Nephron (organoid): ENCODE measurements around the gene ACAP2.

Source experiments
- H3K27ac Mint-ChIP-seq, 3 experiments: 2 replicates each; pipeline ENCODE4 v1.8.0; 2020; ENCODE audit warnings: mixed read lengths in 3 of 3, mild to moderate bottlenecking in 2 of 3, moderate library complexity in 1 of 3
- H3K27me3 Mint-ChIP-seq: 2 replicates; pipeline ENCODE4 v1.8.0; 2021; ENCODE audit warnings: low read depth, mild to moderate bottlenecking, moderate library complexity, mixed read lengths
- H3K36me3 Mint-ChIP-seq: 2 replicates; pipeline ENCODE4 v1.8.0; 2020; ENCODE audit warnings: low read depth, mixed read lengths
- H3K4me1 Mint-ChIP-seq: 2 replicates; pipeline ENCODE4 v1.8.0; 2020; ENCODE audit warnings: mixed read lengths
- H3K4me3 Mint-ChIP-seq, 3 experiments: 2 replicates each; pipeline ENCODE4 v1.8.0; 2020; ENCODE audit warnings: mild to moderate bottlenecking in 3 of 3, mixed read lengths in 3 of 3, moderate library complexity in 2 of 3
- H3K9me3 Mint-ChIP-seq: 2 replicates; pipeline ENCODE4 v1.8.0; 2020; ENCODE audit warnings: mixed read lengths
- TF ChIP-seq, protein P1 (sequence below), 3 experiments: fragments of 200-600 bp; sonication (generic); IDR thresholded peaks; one replicate each; pipeline ENCODE4 v1.5.0; 2021; ENCODE audit warnings: antibody characterized with exemption in 3 of 3; ENCODE audit not compliant: unreplicated experiment in 3 of 3

The ACAP2 gene

DNA sequence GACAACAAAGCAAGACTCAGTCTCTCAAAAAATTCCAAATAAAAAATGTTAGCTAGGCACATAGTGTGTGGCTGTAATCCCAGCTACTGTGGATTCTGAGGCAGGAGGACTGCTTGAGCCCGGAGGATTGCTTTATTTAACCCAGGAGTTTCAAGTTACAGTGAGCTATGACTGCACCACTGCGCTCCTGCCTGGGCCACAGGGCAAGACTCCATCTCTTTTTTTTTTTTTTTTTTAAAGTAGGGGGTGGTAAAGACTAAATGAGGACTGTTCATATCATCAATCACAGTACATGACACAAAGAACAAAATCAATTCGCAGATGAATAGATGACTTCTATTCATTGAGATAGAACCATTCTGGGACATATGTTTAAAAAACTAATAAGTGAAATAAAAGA is 48.1 kb downstream of the ACAP2 start:
- Mint-ChIP-seq H3K9me3 (no peaks in the 10 kb centered on the region), H3K36me3 (peaks cover 3% of the 10 kb centered on the region), H3K4me1 (peaks cover 10% of the 10 kb centered on the region), H3K27ac (no peak overlapping the region), H3K4me3 (no peak overlapping the region), H3K27me3 (no peaks in the 10 kb centered on the region)
- TF ChIP-seq, protein P1, sequence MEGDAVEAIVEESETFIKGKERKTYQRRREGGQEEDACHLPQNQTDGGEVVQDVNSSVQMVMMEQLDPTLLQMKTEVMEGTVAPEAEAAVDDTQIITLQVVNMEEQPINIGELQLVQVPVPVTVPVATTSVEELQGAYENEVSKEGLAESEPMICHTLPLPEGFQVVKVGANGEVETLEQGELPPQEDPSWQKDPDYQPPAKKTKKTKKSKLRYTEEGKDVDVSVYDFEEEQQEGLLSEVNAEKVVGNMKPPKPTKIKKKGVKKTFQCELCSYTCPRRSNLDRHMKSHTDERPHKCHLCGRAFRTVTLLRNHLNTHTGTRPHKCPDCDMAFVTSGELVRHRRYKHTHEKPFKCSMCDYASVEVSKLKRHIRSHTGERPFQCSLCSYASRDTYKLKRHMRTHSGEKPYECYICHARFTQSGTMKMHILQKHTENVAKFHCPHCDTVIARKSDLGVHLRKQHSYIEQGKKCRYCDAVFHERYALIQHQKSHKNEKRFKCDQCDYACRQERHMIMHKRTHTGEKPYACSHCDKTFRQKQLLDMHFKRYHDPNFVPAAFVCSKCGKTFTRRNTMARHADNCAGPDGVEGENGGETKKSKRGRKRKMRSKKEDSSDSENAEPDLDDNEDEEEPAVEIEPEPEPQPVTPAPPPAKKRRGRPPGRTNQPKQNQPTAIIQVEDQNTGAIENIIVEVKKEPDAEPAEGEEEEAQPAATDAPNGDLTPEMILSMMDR (IDR thresholded peaks at IDR 0.05; ENCODE audit: unreplicated experiment in 3 of 3), result no peak

DNA sequence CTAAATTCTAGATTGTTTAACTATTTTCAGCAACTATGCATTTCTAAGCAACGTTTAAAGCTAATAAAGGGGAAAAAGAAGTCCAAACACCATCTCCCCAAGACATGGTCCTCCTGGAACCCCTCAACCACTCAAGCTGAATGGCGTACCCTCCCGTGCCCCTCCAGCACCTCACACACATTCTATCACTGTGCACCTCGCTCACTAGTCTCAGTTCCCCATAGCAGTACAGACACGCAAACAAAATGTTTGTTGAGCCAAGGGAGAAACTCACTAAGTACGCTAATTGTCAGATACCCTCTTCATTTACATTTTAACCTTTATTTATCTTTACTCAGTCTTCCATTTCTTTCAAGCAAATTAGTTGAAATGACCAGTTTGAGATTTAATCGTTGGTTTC is 48.8 kb downstream of the ACAP2 start:
- TF ChIP-seq, protein P1 (IDR thresholded peaks at IDR 0.05; ENCODE audit: unreplicated experiment in 3 of 3), result no peak
- Mint-ChIP-seq H3K36me3 (peaks cover 3% of the 10 kb centered on the region), H3K4me1 (peaks cover 10% of the 10 kb centered on the region), H3K27me3 (no peaks in the 10 kb centered on the region), H3K4me3 (no peak overlapping the region), H3K9me3 (no peaks in the 10 kb centered on the region), H3K27ac (no peak overlapping the region)

DNA sequence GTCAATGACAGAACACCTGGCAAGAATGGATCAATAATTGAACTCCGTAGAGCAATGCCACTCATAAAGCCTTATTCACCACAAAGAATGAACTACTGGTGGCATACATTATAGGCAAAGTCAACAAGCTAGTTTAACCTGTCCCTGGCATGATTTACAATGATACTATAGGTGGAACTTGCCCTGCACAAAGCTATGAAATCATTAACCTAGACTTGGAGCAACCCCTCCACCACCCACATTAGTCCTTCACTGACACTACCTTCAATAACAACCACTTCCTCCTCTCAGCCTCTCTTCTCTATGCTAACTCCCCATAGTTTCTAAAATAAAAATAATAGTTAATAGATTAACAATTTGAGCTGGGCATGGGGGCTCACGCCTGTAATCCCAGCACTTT is 54.4 kb downstream of the ACAP2 start:
- Mint-ChIP-seq H3K4me3 (no peak overlapping the region), H3K27me3 (no peaks in the 10 kb centered on the region), H3K27ac (no peak overlapping the region), H3K36me3 (peaks cover 7% of the 10 kb centered on the region), H3K9me3 (no peaks in the 10 kb centered on the region), H3K4me1 (no peaks in the 10 kb centered on the region)
- TF ChIP-seq, protein P1 (IDR thresholded peaks at IDR 0.05; ENCODE audit: unreplicated experiment in 3 of 3), result no peak

DNA sequence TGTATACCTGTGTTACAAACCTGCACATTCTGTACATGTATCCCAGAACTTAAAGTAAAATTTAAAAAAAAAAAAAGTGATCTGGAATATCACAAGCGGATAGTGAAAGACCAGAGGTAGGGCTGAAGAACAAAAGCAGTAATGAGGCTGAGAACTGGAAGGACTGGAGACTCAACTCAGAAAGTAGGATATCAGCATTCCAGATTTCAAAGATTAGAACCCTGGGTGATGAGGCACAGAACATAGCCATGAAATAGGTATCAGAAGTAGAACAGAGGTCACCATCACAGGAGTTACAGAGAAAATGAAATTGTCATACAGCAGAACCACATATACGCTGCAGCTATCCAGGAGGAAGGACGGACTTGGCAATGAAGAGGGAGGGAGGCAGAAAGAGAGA is 56.1 kb downstream of the ACAP2 start:
- peak overlapping the region in 1 of 3 experiments; percentile 16 for H3K27ac Mint-ChIP-seq

DNA sequence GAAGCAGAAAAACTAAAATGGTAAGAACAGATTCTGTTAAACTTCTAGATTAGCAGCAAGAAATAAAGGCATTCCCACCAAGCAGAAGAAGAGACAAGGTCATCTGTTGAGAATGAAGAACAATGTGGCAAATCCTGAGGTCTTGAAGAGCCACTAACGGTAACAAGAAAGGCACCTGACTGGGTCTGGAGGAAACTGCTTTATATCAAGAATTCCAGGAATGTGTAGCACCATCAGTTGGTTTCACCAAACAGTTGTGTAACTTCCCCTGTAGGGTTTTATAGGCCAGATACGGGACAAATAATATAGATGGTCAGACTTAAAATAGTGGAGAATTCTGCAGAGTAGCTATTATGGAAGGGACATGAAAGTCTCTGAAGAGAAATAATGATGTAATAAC is 57.3 kb downstream of the ACAP2 start:
- Mint-ChIP-seq H3K36me3 (peaks cover 8% of the 10 kb centered on the region), H3K27me3 (no peaks in the 10 kb centered on the region), H3K9me3 (no peaks in the 10 kb centered on the region), H3K4me1 (peaks cover 9% of the 10 kb centered on the region), H3K27ac (peak overlapping the region in 1 of 3 experiments; percentile 26), H3K4me3 (no peak overlapping the region)
- TF ChIP-seq, protein P1 (IDR thresholded peaks at IDR 0.05; ENCODE audit: unreplicated experiment in 3 of 3), result no peak

More for the DNA sequence above, 56.1 kb downstream of the ACAP2 start:
- H3K27me3 Mint-ChIP-seq, result no peaks in the 10 kb centered on the region
- H3K9me3 Mint-ChIP-seq, result no peaks in the 10 kb centered on the region
- H3K4me1 Mint-ChIP-seq, result peaks cover 9% of the 10 kb centered on the region
- peaks cover 4% of the 10 kb centered on the region for H3K36me3 Mint-ChIP-seq
- TF ChIP-seq, protein P1 (IDR thresholded peaks at IDR 0.05; ENCODE audit: unreplicated experiment in 3 of 3), result no peak
- H3K4me3 Mint-ChIP-seq, result no peak overlapping the region

DNA sequence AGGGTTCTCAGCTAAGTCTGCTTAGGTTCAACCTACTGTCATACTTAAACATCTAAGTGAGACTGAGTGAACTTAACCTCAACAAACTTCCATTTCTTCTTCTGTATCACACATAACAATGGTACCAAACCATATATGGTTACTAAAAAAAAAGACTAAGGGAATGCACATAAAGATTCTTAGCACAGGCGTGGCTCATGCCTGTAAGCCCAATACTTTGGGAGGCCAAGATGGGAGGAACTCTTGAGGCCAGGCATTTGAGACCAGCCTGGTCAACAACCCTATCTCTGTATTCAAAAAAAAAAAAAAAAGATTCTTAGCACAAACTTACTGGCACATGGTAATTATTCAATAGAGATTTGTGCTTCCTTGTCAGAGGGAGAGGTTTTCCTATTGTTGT is 57.9 kb downstream of the ACAP2 start:
- H3K27ac Mint-ChIP-seq, result no peak overlapping the region
- no peaks in the 10 kb centered on the region for H3K9me3 Mint-ChIP-seq
- TF ChIP-seq, protein P1 (IDR thresholded peaks at IDR 0.05; ENCODE audit: unreplicated experiment in 3 of 3), result no peak

More for the DNA sequence above, 57.9 kb downstream of the ACAP2 start:
- H3K36me3 Mint-ChIP-seq, result peaks cover 8% of the 10 kb centered on the region
- H3K4me1 Mint-ChIP-seq, result peaks cover 9% of the 10 kb centered on the region
- no peak overlapping the region for H3K4me3 Mint-ChIP-seq
- no peaks in the 10 kb centered on the region for H3K27me3 Mint-ChIP-seq
